Activated T-helper 1 cell treated with anti-CD3 and anti-CD28 coated beads, Interleukin-12 subunit alpha, Interleukin-12 subunit beta, Interleukin-2, Interleukin-4 antibody, amounts not matched to agents 30 ng/mL and 10 ng/mL and 1 ng/mL, durations not matched to agents 14 hours and 24 hours and 36 hours (primary cell): ENCODE data around the gene MGAT4A. TPM values are rescaled to one million over a fixed set of nuclear protein-coding genes. Genes with fewer than 3 reads are reported as not detected.
"Not testable (repeated sequence)": the region's sequence is repeated elsewhere in the genome, so short reads cannot be mapped to it uniquely, and the experiment has no call there.

Experiments
- DNase-seq: peaks from one replicate; pipeline ENCODE4 v3.0.0; 2021; ENCODE audit warnings: low spot score
- H3K27ac Mint-ChIP-seq: one replicate; pipeline ENCODE4 v1.8.0; 2021; ENCODE audit warnings: mild to moderate bottlenecking, mixed read lengths
- H3K27me3 Mint-ChIP-seq: one replicate; pipeline ENCODE4 v1.8.0; 2022; ENCODE audit warnings: mild to moderate bottlenecking, moderate library complexity, mixed read lengths; ENCODE audit not compliant: insufficient read depth
- H3K36me3 Mint-ChIP-seq: one replicate; pipeline ENCODE4 v1.8.0; 2021; ENCODE audit warnings: low read depth, mixed read lengths
- H3K4me1 Mint-ChIP-seq: one replicate; pipeline ENCODE4 v1.8.0; 2021; ENCODE audit warnings: low read depth, mixed read lengths
- H3K4me3 Mint-ChIP-seq: one replicate; pipeline ENCODE4 v1.8.0; 2021; ENCODE audit warnings: mild to moderate bottlenecking, moderate library complexity, mixed read lengths
- H3K9me3 Mint-ChIP-seq: one replicate; pipeline ENCODE4 v1.8.0; 2021; ENCODE audit warnings: mixed read lengths
- intact Hi-C: fragments of 100-400 bp; cut with micrococcal nuclease; formaldehyde crosslinking; loops from one replicate; pipeline ENCODE4 v1.15.1; 2024
- total RNA-seq: library from RNA; stranded (reverse); gene quantifications from 2 replicates; pipeline ENCODE4 v1.2.3, GENCODE V29; 2022

The MGAT4A gene
- total RNA-seq, 1 donor from 2014 or later, result 49.7 TPM

- H3K27ac Mint-ChIP-seq, DNase-seq, H3K9me3 Mint-ChIP-seq, intact Hi-C loops, H3K4me3 Mint-ChIP-seq, H3K36me3 Mint-ChIP-seq, H3K27me3 Mint-ChIP-seq: not testable (repeated sequence)
- H3K4me1 Mint-ChIP-seq, result peaks cover 32% of the 10 kb centered on the region
Measured at GRCh38 chr2:98752711-98753110, 21.8 kb upstream of the MGAT4A start.

DNA sequence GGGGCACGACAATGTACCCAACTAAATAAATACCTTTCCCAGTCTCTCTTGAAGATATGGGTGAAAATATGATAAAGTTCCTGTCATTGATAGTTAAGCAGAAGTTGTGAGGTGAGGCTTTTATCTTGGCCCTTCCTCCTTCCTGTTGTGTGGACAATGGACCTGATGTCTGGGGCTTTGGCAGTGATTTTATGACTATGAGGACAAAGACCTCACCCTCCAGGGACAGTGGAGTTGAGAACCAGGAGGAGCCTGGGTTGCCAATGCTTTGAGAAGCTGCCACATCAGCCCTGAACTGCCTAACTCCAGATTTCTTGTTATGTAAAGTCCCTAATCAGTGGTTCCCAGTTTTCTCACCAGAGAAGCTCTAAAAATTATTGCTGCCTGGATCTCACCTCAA is 20.8 kb upstream of the MGAT4A start:
- Mint-ChIP-seq H3K27me3 (peaks cover 2% of the 10 kb centered on the region), H3K27ac (no peak overlapping the region), H3K4me1 (peaks cover 27% of the 10 kb centered on the region), H3K9me3 (no peaks in the 10 kb centered on the region), H3K36me3 (peaks cover 4% of the 10 kb centered on the region), H3K4me3 (no peak overlapping the region)
- no peak for DNase-seq
- intact Hi-C loops, result no loop called here

DNA sequence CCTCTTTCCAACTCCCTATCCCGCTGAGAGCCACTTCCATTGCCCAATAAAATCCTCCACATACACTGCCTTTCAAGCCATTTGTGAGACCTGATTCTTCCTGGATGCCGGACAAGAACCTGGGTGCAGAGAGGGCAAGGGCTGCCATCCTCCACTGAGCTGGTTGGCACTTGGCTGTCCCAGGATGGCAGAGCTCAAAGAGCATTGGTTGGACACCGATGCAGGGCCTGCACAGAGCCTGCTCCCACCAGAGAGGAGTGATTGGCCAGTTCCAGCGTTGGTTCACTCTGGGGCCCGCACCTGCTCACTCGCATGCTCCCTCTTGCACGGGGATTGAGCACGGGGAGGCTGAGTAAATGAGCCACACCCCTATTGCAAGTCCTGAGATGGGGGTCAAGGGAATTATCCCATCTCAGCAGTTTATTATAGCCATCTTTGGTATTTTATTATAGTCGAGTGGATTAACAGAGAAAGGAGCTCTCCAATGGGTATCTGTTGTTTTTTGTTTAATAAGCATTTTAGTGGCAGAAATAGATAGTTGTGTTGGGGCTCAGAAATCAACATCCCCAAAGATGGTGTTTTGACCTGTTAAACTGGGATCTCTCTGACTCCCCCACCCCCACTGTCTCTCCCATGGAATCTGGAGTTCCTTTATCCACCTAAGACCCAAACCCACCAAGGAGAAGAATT is 19.8 kb upstream of the MGAT4A start:
- DNase-seq, result no peak
- intact Hi-C loops, result no loop called here
- Mint-ChIP-seq H3K27ac (no peak overlapping the region), H3K27me3 (peaks cover 2% of the 10 kb centered on the region), H3K36me3 (peaks cover 4% of the 10 kb centered on the region), H3K4me1 (peaks cover 27% of the 10 kb centered on the region), H3K4me3 (no peak overlapping the region), H3K9me3 (no peaks in the 10 kb centered on the region)

DNA sequence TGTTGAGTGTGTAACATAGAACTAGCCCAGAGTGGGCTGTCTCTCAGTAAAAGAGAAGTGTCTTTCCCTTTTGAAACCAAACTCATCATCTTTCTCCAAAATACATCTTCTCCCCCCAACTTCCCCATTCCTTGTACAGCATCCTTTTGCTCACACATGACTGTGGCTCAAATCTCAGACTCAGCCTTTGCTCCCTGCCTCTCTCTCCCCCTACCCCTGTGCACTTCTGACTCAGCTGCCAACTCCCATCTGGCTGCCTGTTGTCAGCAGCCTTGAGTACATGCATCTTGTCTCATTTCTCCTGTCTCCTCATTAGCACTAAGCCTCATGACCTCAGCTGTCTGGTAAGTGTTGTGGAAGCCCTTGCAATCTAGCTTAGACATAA is 18.1 kb upstream of the MGAT4A start:
- H3K4me1 Mint-ChIP-seq, result peaks cover 34% of the 10 kb centered on the region
- H3K27ac Mint-ChIP-seq, result peak overlapping the region; percentile 61
- no peak for DNase-seq
- peak overlapping the region; percentile 60 for H3K4me3 Mint-ChIP-seq
- no peaks in the 10 kb centered on the region for H3K27me3 Mint-ChIP-seq
- intact Hi-C loops, result no loop called here
- H3K9me3 Mint-ChIP-seq, result peaks cover 8% of the 10 kb centered on the region
- H3K36me3 Mint-ChIP-seq, result peaks cover 6% of the 10 kb centered on the region

- Mint-ChIP-seq H3K4me1 (peaks cover 34% of the 10 kb centered on the region), H3K27me3 (no peaks in the 10 kb centered on the region), H3K9me3 (peaks cover 8% of the 10 kb centered on the region), H3K27ac (peak overlapping the region; percentile 61), H3K36me3 (peaks cover 6% of the 10 kb centered on the region), H3K4me3 (peak overlapping the region; percentile 60)
- no peak for DNase-seq
- intact Hi-C loops, result no loop called here
Measured at GRCh38 chr2:98748292-98749065, 17.5 kb upstream of the MGAT4A start.

GRCh38 chr2:98747888-98748287 is 17.0 kb upstream of the MGAT4A start:
- no peak for DNase-seq
- H3K4me1 Mint-ChIP-seq, result peaks cover 35% of the 10 kb centered on the region
- H3K36me3 Mint-ChIP-seq, result peaks cover 6% of the 10 kb centered on the region
- H3K9me3 Mint-ChIP-seq, result peaks cover 8% of the 10 kb centered on the region
- intact Hi-C loops, result no loop called here
- H3K27me3 Mint-ChIP-seq, result no peaks in the 10 kb centered on the region
- no peak overlapping the region for H3K4me3 Mint-ChIP-seq
- no peak overlapping the region for H3K27ac Mint-ChIP-seq

DNA sequence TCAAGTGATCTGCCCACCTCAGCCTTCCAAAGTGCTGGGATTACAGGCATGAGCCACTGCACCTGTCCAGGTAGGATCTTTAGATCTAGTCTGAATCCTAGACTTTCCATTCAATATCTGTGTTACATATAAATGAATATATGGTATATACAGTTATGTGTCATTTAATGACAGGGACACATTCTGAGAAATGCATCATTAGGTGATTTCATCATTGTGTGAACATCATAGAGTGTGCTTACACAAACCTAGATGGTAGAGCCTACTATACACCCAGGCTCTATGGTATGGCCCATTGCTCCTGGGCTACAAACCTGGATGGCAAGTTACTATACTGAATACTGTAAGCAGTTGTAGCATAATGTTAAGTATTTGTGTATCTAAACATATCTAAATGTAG is 15.5 kb upstream of the MGAT4A start:
- no peak for DNase-seq
- peaks cover 3% of the 10 kb centered on the region for H3K36me3 Mint-ChIP-seq
- intact Hi-C loops, result no loop called here
- H3K4me3 Mint-ChIP-seq, result no peak overlapping the region
- peaks cover 8% of the 10 kb centered on the region for H3K9me3 Mint-ChIP-seq
- H3K27me3 Mint-ChIP-seq, result peaks cover 6% of the 10 kb centered on the region
- peaks cover 39% of the 10 kb centered on the region for H3K4me1 Mint-ChIP-seq
- H3K27ac Mint-ChIP-seq, result no peak overlapping the region

DNA sequence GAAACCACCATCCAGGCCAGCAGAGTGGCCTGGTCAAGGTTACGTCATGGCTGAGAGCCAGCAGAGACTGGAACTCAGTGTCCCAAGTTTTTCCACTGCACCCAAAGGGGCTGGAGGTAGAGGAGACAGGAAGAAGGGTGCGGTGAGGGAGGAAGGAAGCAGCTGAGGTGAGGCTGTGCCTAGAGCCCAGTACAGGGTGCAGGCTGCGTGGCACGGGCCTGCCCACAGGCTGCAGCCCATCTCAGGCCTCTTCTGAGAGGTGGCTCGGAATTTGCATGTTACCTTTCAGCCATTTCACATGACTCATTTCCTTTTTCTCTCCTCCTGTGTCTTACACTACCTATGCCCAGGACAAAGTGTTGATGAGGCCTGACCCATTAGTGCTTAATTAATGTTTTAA is 13.7 kb upstream of the MGAT4A start:
- H3K27me3 Mint-ChIP-seq, result peaks cover 8% of the 10 kb centered on the region
- H3K36me3 Mint-ChIP-seq, result peaks cover 2% of the 10 kb centered on the region
- intact Hi-C loops, result no loop called here
- H3K9me3 Mint-ChIP-seq, result peaks cover 8% of the 10 kb centered on the region
- DNase-seq, result no peak
- no peak overlapping the region for H3K4me3 Mint-ChIP-seq
- H3K4me1 Mint-ChIP-seq, result peaks cover 34% of the 10 kb centered on the region
- no peak overlapping the region for H3K27ac Mint-ChIP-seq

GRCh38 chr2:98743835-98744234 is 12.9 kb upstream of the MGAT4A start:
- intact Hi-C loops, result no loop called here
- Mint-ChIP-seq H3K4me3 (no peak overlapping the region), H3K36me3 (peaks cover 2% of the 10 kb centered on the region), H3K27ac (no peak overlapping the region), H3K4me1 (peaks cover 27% of the 10 kb centered on the region), H3K27me3 (peaks cover 8% of the 10 kb centered on the region), H3K9me3 (peaks cover 8% of the 10 kb centered on the region)
- DNase-seq, result no peak

DNA sequence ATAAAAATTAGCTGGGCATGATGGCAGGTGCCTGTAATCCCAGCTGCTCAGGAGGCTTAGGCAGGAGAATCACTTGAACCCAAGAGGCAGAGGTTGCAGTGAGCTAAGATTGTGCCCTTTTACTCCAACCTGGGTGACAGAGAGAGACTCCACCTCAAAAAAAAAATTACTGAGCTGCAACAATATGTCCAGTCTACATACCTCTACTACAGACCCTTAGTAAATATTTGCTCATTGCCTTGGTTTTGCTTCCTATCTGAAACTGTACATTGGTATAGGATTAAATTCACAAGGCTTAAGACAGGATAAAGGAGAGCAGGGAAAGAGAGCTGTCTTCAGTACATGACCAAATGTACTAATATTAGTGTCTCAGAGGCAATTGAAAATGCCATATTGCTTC is 8.1 kb upstream of the MGAT4A start:
- H3K9me3 Mint-ChIP-seq, result no peaks in the 10 kb centered on the region
- peaks cover 47% of the 10 kb centered on the region for H3K4me1 Mint-ChIP-seq
- no peak overlapping the region for H3K4me3 Mint-ChIP-seq
- intact Hi-C loops, result loop anchor here (10.0 kb wide), 1 partner anchor 274 kb away; no protein-coding TSS in a partner anchor
- H3K27me3 Mint-ChIP-seq, result peaks cover 8% of the 10 kb centered on the region
- H3K27ac Mint-ChIP-seq, result no peak overlapping the region
- H3K36me3 Mint-ChIP-seq, result peaks cover 11% of the 10 kb centered on the region
- no peak for DNase-seq

DNA sequence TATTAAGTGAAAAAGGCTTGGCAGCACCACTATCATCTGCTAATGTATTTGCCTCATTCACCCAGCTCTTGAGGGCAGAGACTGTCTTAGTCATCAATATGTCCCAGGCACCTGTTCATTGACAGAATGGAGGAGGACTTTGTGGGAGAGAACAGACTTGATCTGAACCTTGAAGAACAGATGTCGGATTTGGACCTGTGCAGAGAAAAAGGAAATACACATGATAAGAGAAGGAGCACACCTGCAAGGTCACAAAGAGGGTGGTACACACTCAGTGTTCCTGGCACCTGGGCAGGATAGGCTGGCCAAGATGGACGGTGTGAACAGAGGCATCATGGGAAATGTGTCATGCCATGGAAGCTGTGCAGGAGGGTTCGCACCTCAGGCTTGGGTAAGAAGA is 7.4 kb upstream of the MGAT4A start:
- Mint-ChIP-seq H3K4me1 (peaks cover 53% of the 10 kb centered on the region), H3K27ac (no peak overlapping the region), H3K9me3 (no peaks in the 10 kb centered on the region), H3K27me3 (peaks cover 8% of the 10 kb centered on the region), H3K4me3 (peak overlapping the region; percentile 30), H3K36me3 (peaks cover 11% of the 10 kb centered on the region)
- intact Hi-C loops, result loop anchor here (10.0 kb wide), 1 partner anchor 274 kb away; no protein-coding TSS in a partner anchor
- DNase-seq, result no peak

DNA sequence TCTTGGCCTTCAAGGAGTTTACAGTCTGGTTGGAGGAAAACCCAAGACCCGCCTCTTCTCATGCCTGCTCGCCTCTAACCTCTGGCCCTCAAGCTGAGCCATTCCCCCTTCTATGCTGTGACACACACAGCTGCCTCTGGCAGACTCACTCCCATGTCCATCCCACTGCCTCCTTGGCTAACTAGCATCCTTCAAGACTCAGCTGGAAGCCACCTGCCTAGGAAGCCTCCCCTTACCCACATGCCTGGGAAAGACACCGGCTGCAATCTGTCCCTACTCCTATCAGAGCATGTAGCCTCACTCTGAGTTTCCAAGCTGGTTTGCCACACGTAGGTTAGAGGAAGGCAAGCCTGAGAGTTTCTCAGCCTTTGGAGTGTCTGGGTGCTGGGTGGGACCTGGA is 6.9 kb upstream of the MGAT4A start:
- H3K9me3 Mint-ChIP-seq, result peaks cover 1% of the 10 kb centered on the region
- DNase-seq, result no peak
- intact Hi-C loops, result loop anchor here (2.0 to 10.0 kb wide), 3 partner anchors 85 to 299 kb away; no protein-coding TSS in a partner anchor
- H3K36me3 Mint-ChIP-seq, result peaks cover 11% of the 10 kb centered on the region
- H3K27ac Mint-ChIP-seq, result peak overlapping the region; percentile 6
- peaks cover 56% of the 10 kb centered on the region for H3K4me1 Mint-ChIP-seq
- H3K27me3 Mint-ChIP-seq, result peaks cover 8% of the 10 kb centered on the region
- no peak overlapping the region for H3K4me3 Mint-ChIP-seq

DNA sequence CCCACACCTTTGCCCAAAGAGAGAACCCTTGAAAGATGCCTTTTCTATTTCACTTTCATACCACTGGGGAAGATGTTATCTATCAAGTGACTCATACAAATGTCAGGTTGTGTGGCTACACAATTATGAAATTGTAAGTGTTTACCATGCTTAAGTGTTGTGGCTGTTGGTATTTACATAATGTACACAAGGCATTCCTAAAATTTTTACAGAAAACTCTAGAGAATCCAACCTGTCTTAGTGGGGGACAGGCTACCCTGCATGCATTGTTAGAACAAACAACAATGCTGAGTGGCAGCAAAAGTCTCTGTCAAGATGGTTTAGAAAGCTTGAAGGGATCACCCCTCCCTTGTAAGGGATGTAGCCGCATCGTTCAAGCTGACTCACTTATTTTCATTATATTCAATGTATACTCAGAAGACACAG is 5.5 kb upstream of the MGAT4A start:
- Mint-ChIP-seq H3K4me1 (peaks cover 66% of the 10 kb centered on the region), H3K36me3 (peaks cover 15% of the 10 kb centered on the region), H3K4me3 (peak overlapping the region; percentile 57), H3K27me3 (peaks cover 2% of the 10 kb centered on the region), H3K9me3 (peaks cover 6% of the 10 kb centered on the region), H3K27ac (peak overlapping the region; percentile 69)
- DNase-seq, result peak; percentile 26
- intact Hi-C loops, result loop anchor here (1.0 to 10.0 kb wide), 6 partner anchors 25 to 298 kb away; no protein-coding TSS in a partner anchor
